ENCODE results near the gene ANKRD53.

Gene ANKRD53

GRCh38 chr2:70967189-70967588, 11.2 kb upstream of the ANKRD53 start:
- peaks cover 6% of the 10 kb centered on the region for H3K27me3 ChIP-seq (ENCODE audit: insufficient read depth, low read depth)
- no peak overlapping the region for H3K4me2 ChIP-seq
- H3K4me1 ChIP-seq (ENCODE audit: low read depth, poor library complexity, severe bottlenecking): no peaks in the 10 kb centered on the region
- H4K20me1 ChIP-seq (ENCODE audit: insufficient read depth): no peaks in the 10 kb centered on the region
- H3K4me3 ChIP-seq (IDR thresholded peaks at IDR 0.05; ENCODE audit: insufficient read depth, low read depth, low read length): no peak overlapping the region
- no peaks in the 10 kb centered on the region for H3K36me3 ChIP-seq (ENCODE audit: insufficient read depth)
- H3K9ac ChIP-seq: no peak overlapping the region
- H3K27ac ChIP-seq: no peak overlapping the region
- no peak for TF ChIP-seq CTCF (conservative IDR thresholded peaks at IDR 0.05; ENCODE audit: low read depth, low read length)
- no peak overlapping the region for H2AFZ ChIP-seq (ENCODE audit: low read depth)
- no peaks in the 10 kb centered on the region for H3K79me2 ChIP-seq (ENCODE audit: insufficient read depth, low read depth)

GRCh38 chr2:70974592-70974991, 3.8 kb upstream of the ANKRD53 start:
- Histone ChIP-seq H3K9ac (no peak overlapping the region), H3K4me2 (no peak overlapping the region), H3K36me3 (ENCODE audit: insufficient read depth) (no peaks in the 10 kb centered on the region), H3K27me3 (ENCODE audit: insufficient read depth, low read depth) (no peaks in the 10 kb centered on the region), H4K20me1 (ENCODE audit: insufficient read depth) (no peaks in the 10 kb centered on the region), H3K4me1 (ENCODE audit: low read depth, poor library complexity, severe bottlenecking) (peaks cover 16% of the 10 kb centered on the region), H3K4me3 (IDR thresholded peaks at IDR 0.05; ENCODE audit: insufficient read depth, low read depth, low read length) (no peak overlapping the region), H3K79me2 (ENCODE audit: insufficient read depth, low read depth) (no peaks in the 10 kb centered on the region), H3K27ac (no peak overlapping the region), H2AFZ (ENCODE audit: low read depth) (no peak overlapping the region)
- TF ChIP-seq CTCF (conservative IDR thresholded peaks at IDR 0.05; ENCODE audit: low read depth, low read length): no peak

- H3K4me1 ChIP-seq (ENCODE audit: low read depth, poor library complexity, severe bottlenecking): peaks cover 16% of the 10 kb centered on the region
- no peak for TF ChIP-seq CTCF (conservative IDR thresholded peaks at IDR 0.05; ENCODE audit: low read depth, low read length)
- H3K4me2 ChIP-seq: no peak overlapping the region
- no peaks in the 10 kb centered on the region for H3K79me2 ChIP-seq (ENCODE audit: insufficient read depth, low read depth)
- no peak overlapping the region for H3K9ac ChIP-seq
- no peaks in the 10 kb centered on the region for H4K20me1 ChIP-seq (ENCODE audit: insufficient read depth)
- no peaks in the 10 kb centered on the region for H3K27me3 ChIP-seq (ENCODE audit: insufficient read depth, low read depth)
- no peak overlapping the region for H2AFZ ChIP-seq (ENCODE audit: low read depth)
- H3K27ac ChIP-seq: no peak overlapping the region
- H3K4me3 ChIP-seq (IDR thresholded peaks at IDR 0.05; ENCODE audit: insufficient read depth, low read depth, low read length): no peak overlapping the region
- no peaks in the 10 kb centered on the region for H3K36me3 ChIP-seq (ENCODE audit: insufficient read depth)
Observed at GRCh38 chr2:70975237-70975636, 3.2 kb upstream of the ANKRD53 start.

- Histone ChIP-seq H3K36me3 (ENCODE audit: insufficient read depth) (no peaks in the 10 kb centered on the region), H4K20me1 (ENCODE audit: insufficient read depth) (no peaks in the 10 kb centered on the region), H3K27me3 (ENCODE audit: insufficient read depth, low read depth) (no peaks in the 10 kb centered on the region), H3K4me2 (peak overlapping the region; percentile 39; the same call in 1 of the 2 replicates), H3K4me1 (ENCODE audit: low read depth, poor library complexity, severe bottlenecking) (peaks cover 16% of the 10 kb centered on the region), H2AFZ (ENCODE audit: low read depth) (peak overlapping the region; percentile 69; the same call in 1 of the 2 replicates), H3K4me3 (IDR thresholded peaks at IDR 0.05; ENCODE audit: insufficient read depth, low read depth, low read length) (peak overlapping the region; percentile 91), H3K79me2 (ENCODE audit: insufficient read depth, low read depth) (no peaks in the 10 kb centered on the region), H3K9ac (no peak overlapping the region), H3K27ac (no peak overlapping the region; the same call in 1 of the 2 replicates)
- TF ChIP-seq CTCF (conservative IDR thresholded peaks at IDR 0.05; ENCODE audit: low read depth, low read length): peak; percentile 67
Observed at GRCh38 chr2:70977605-70978205, 725 bp upstream of the ANKRD53 start.

Measured in KMS-11 (cell line).